WTC11 (cell line): ENCODE data around the gene STAU1.

Source experiments
- CREM ChIP-seq: sonication (generic); formaldehyde crosslinking; IDR thresholded peaks from 2 replicates; pipeline ENCODE4 v1.8.1; 2022; ENCODE audit warnings: mild to moderate bottlenecking, missing genetic modification reagents, moderate library complexity
- ELF4 ChIP-seq: sonication (generic); formaldehyde crosslinking; IDR thresholded peaks from 2 replicates; pipeline ENCODE4 v1.8.1; 2022; ENCODE audit warnings: low read depth, mild to moderate bottlenecking, moderate library complexity, missing genetic modification reagents
- MAX ChIP-seq: sonication (generic); formaldehyde crosslinking; IDR thresholded peaks from 2 replicates; pipeline ENCODE4 v1.8.0; 2022; ENCODE audit warnings: mild to moderate bottlenecking, missing genetic modification reagents
- TEAD4 ChIP-seq: sonication (generic); formaldehyde crosslinking; IDR thresholded peaks from 2 replicates; pipeline ENCODE4 v1.8.0; 2022; ENCODE audit warnings: mild to moderate bottlenecking, missing genetic modification reagents
- ZNF121 ChIP-seq: sonication (generic); formaldehyde crosslinking; IDR thresholded peaks from 2 replicates; pipeline ENCODE4 v1.8.0; 2023; ENCODE audit warnings: missing genetic modification reagents
- TF ChIP-seq, protein P1 (sequence below): fragments of 200-600 bp; IDR thresholded peaks from 2 replicates; pipeline ENCODE4 v1.8.0; 2022; ENCODE audit warnings: antibody characterized with exemption

GRCh38 chr20:49179368-49180277 lies 8.5 kb downstream of the STAU1 start:
- TF ChIP-seq TEAD4 (CRISPR knock-in tag): no peak
- no peak for TF ChIP-seq ELF4
- no peak for TF ChIP-seq MAX (CRISPR knock-in tag)
- no peak for TF ChIP-seq CREM (CRISPR knock-in tag)
- no peak for TF ChIP-seq ZNF121
- TF ChIP-seq, protein P1, sequence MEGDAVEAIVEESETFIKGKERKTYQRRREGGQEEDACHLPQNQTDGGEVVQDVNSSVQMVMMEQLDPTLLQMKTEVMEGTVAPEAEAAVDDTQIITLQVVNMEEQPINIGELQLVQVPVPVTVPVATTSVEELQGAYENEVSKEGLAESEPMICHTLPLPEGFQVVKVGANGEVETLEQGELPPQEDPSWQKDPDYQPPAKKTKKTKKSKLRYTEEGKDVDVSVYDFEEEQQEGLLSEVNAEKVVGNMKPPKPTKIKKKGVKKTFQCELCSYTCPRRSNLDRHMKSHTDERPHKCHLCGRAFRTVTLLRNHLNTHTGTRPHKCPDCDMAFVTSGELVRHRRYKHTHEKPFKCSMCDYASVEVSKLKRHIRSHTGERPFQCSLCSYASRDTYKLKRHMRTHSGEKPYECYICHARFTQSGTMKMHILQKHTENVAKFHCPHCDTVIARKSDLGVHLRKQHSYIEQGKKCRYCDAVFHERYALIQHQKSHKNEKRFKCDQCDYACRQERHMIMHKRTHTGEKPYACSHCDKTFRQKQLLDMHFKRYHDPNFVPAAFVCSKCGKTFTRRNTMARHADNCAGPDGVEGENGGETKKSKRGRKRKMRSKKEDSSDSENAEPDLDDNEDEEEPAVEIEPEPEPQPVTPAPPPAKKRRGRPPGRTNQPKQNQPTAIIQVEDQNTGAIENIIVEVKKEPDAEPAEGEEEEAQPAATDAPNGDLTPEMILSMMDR: no peak
